Activated CD4-positive, alpha-beta T cell treated with anti-CD3 and anti-CD28 coated beads, Interleukin-2, amount 50 U/mL, for 4 hours (primary cell): ENCODE data around the gene EFNA2.
"Not testable (repeated sequence)": the region's sequence is repeated elsewhere in the genome, so short reads cannot be mapped to it uniquely, and the experiment has no call there.

ENCODE experiments used
- DNase-seq, 2 experiments: peaks; one replicate each; pipeline ENCODE4 v3.0.0-alpha.2; 2020

EFNA2 gene

GRCh38 chr19:1322198-1322981 lies 36.7 kb downstream of the EFNA2 start:
- no peak for DNase-seq

GRCh38 chr19:1324249-1324805 lies 38.7 kb downstream of the EFNA2 start:
- no peak for DNase-seq

- DNase-seq: peak in 1 of 2 experiments; percentile 3
Observed at GRCh38 chr19:1324806-1325567, 39.3 kb downstream of the EFNA2 start.

GRCh38 chr19:1325568-1326294 lies 40.1 kb downstream of the EFNA2 start:
- no peak for DNase-seq

- no peak for DNase-seq
Observed at GRCh38 chr19:1327125-1327524, 41.5 kb downstream of the EFNA2 start.

GRCh38 chr19:1332208-1332607 lies 46.5 kb downstream of the EFNA2 start:
- DNase-seq: not testable (repeated sequence)

GRCh38 chr19:1336079-1336684 lies 50.5 kb downstream of the EFNA2 start:
- no peak for DNase-seq

- no peak for DNase-seq
Observed at GRCh38 chr19:1340681-1341469, 55.2 kb downstream of the EFNA2 start.

GRCh38 chr19:1343041-1343440 lies 57.4 kb downstream of the EFNA2 start:
- DNase-seq: no peak

GRCh38 chr19:1349211-1349610 lies 63.5 kb downstream of the EFNA2 start:
- DNase-seq: no peak

- DNase-seq: no peak
Observed at GRCh38 chr19:1350867-1351266, 65.2 kb downstream of the EFNA2 start.
